Bronchus fibroblast of lung (primary cell): Measurements from ENCODE around the gene GPI. TPM values are rescaled to one million over a fixed set of nuclear protein-coding genes. Genes with fewer than 3 reads are reported as not detected.

Experiments used
- total RNA-seq: library from RNA; depleted of rRNA; stranded (reverse); fragments of >200 nt; gene quantifications from 2 replicates; pipeline ENCODE4 v1.2.3, GENCODE V29; 2015

The GPI gene
- total RNA-seq = 190 and 207 TPM in 2 replicates

DNA sequence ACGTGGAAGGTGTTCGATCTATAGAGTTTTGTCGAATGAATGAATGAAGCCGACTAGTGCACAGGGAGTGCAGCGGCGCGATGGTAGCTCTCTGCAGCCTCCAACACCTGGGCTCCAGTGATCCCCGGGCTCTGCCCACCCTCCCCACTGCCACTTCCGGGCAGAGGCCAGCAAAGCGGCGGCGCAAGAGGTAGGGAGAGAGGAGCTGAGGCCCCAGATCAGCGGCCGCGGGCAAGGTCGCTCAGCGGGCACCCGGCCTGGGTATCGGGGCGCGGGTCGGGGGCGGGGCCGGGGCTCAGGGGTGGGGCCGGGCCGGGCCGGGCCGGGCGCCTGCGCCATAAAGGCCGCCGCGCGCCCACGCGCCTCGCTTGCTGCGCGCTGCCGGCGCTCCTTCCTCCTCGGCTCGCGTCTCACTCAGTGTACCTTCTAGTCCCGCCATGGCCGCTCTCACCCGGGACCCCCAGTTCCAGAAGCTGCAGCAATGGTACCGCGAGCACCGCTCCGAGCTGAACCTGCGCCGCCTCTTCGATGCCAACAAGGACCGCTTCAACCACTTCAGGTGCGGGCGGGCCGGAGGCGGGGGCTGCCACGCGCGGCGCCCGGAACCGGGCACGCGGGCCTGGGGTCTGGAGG is at the start of gene GPI:
Gene GPI (plus strand): TSS at position 367 of the 633 bp plus-strand sequence. CDS start 71 bp downstream, at position 438.

DNA sequence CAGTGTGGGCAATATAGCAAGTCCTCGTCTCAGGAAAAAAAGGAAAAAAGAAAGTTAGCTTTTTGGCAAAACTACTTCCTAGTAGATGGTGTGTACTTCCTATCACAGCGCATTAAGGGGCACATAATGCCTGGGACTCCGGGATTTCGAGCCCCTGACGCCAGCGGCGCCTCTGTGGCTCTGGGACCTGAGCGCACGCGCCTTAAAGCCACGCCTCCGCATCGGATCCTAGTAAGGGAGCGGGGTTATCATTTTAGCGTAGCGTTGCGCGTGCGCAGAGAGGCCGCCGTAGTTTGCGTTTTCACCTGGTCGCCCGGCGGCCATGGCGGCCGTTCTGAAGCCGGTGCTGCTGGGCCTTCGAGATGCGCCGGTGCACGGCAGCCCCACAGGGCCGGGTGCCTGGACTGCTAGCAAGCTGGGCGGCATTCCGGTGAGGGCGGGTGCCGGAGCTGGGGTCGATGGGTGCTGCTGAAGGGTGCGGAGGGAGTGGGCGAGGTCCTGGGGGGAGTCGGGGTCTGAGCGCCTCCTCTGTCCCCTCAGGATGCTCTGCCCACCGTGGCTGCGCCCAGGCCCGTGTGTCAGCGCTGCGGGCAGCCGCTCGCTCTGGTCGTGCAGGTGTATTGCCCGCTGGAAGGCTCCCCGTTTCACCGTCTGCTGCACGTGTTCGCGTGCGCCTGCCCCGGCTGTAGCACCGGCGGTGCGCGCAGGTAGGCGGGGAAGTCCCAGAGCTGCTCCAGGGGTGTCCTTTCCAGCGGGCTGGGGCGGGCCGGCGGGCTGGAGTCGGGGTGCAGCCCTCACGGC is 39.3 kb downstream of the GPI start, which contains the start of gene PDCD2L:
Gene PDCD2L (plus strand): TSS at position 291 of the 801 bp plus-strand sequence. CDS start 32 bp downstream, at position 323.

Other genes starting within 250 kb of the GPI start
- gene LSM14A, start 192.7 kb upstream of the GPI start, total RNA-seq = 49.9 and 56.7 TPM in 2 replicates
- gene GARRE1, start 110.6 kb upstream of the GPI start, total RNA-seq = 8.8 and 10.8 TPM in 2 replicates
- gene PDCD2L, start 39.2 kb downstream of the GPI start, total RNA-seq = 23.2 and 28.7 TPM in 2 replicates
- gene UBA2, start 63.2 kb downstream of the GPI start, total RNA-seq = 72.8 and 98.0 TPM in 2 replicates
- 13.8 and 19.5 TPM in 2 replicates for gene WTIP, start 116.6 kb downstream of the GPI start, total RNA-seq